Subcutaneous preadipocyte (primary cell): ENCODE measurements around the gene MAP7. TPM values are rescaled to one million over a fixed set of nuclear protein-coding genes. Genes with fewer than 3 reads are reported as not detected.

Experiments
- small RNA-seq: library from RNA; depleted of rRNA; stranded (forward); fragments of <200 nt; gene quantifications from one replicate; pipeline ENCODE3, GENCODE V24; 2012
- total RNA-seq: library from RNA; depleted of rRNA; stranded (reverse); fragments of >200 nt; gene quantifications from 2 replicates; pipeline ENCODE4 v1.2.3, GENCODE V29; 2012

The MAP7 gene
- total RNA-seq, result 0.37 and 0.39 TPM in 2 replicates

GRCh38 chr6:136550330-136551071 lies at the start of gene MAP7:
TSS of gene MAP7 (minus strand) at chr6:136550422. CDS start at chr6:136550408, 14 bp downstream.

Small RNA genes within 50 kb of the gene (small RNA-seq; reads per million reads assigned to genes)
- gene AL023284.1 (0.11 reads per million), gene NDUFS5P1 (not detected)

Other genes with a start within 250 kb of the MAP7 start
- gene MAP3K5, start 242.1 kb upstream of the MAP7 start, total RNA-seq, result 5.9 and 17.4 TPM in 2 replicates